T-helper 22 cell (primary cell): ENCODE results near the gene SCN7A.
"Not testable (repeated sequence)": the region's sequence is repeated elsewhere in the genome, so short reads cannot be mapped to it uniquely, and the experiment has no call there.

Source experiments
- DNase-seq: peaks from one replicate; pipeline ENCODE4 v3.0.0-alpha.2; 2020; ENCODE audit warnings: low read depth

The SCN7A gene

DNA sequence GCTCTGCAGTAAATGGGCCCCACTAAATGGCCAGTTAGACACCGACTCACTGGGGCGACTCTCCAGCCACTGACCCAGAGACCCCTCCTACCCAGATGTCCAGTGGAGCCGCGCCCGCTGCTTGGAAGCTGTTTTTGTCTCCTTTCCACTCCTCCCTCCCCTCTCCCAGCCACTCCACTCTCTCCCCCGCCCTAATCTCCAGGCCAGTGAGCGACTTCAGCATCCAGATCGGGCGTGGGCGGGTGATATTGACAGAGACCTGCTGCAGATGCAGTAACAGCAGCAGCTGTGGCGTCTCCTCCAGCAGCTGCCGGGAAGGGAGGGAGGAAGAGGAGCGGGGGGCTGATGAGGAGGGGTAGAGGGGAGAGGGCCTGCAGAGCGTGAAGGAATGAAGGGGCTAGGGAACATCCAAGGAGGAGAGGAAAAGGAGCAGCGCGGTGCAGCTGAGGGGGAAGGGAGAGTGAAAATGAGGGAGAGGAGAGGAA is at the start of gene SCN7A:
Gene SCN7A, minus strand, starts transcription at position 110 of the 485 bp plus-strand sequence. CDS start 16,553 bp downstream, outside the sequence.
- no peak for DNase-seq

DNA sequence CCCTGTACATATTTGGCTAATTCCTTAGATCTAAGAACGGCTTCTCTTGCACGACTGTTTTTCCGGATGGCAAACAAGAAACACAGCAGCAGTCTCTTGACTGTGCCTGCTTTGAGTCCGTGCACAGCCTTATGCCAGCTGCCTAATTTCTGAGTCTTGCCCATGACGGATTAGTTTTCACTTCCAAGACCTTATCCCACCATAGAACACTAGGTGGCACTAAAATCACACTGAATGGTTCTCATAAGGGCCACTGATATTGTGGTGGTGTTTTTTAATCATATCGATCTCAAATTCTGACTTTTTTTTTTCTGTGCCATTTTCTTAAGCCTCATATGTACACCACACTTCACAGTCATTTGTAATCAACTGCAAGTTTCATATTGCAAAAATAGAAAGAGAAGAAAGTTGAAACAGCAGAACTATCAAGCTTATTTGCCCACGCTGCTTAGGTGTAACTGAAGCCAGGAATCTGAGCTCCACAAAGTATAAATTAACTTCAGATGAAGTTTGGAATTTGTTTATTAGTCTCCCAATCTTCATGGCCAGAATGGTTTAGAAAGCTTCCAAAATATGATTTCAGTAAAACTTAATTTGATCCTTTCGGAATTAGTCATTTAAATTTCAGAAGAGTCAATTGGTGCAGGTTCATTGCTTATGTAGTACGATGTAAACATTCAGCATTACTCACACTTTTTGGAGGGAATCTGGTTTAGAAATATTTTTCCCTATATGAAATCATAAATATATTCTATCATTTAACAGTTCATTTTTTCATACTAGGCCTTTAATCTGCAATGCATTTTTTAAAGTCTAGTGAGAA is 45.5 kb upstream of the SCN7A start:
- no peak for DNase-seq

DNA sequence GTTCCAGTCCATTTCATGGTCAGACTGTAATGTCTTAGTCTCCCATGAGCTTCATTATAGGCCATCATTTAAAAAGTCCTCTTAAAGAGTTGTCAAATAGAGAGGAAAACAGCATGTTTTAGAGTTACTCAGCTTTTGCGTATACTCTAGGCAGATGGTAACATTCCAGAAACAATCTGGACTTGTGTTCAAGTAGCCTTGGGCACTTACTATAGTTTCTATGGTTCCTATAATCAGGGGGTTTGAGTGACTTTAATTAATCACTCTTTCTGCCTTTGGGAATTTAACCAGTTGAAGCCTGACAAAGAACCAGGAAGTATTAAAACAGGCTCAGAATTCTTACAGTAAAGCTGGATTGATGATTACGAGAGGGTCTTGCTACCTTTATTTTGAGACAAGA is 42.1 kb upstream of the SCN7A start:
- no peak for DNase-seq

DNA sequence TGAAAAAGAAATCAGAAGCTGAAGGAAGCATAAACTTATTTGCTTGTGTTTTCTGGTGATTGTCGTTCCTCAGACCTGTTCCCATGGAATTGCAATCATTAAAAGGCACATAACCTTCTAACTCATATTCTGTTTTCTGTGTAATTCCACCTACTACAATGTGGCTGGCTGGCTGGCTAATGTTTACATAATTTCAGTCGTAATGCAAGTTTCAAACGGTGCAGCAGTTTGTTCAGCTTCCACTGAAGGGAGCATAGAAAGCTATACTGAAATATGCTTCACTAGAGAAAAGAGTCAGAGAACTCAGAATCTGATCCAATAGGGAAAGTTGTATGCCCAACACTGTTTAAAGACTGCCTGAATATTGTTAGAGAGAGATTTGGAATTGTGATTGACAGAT is 27.1 kb upstream of the SCN7A start:
- DNase-seq: no peak

DNA sequence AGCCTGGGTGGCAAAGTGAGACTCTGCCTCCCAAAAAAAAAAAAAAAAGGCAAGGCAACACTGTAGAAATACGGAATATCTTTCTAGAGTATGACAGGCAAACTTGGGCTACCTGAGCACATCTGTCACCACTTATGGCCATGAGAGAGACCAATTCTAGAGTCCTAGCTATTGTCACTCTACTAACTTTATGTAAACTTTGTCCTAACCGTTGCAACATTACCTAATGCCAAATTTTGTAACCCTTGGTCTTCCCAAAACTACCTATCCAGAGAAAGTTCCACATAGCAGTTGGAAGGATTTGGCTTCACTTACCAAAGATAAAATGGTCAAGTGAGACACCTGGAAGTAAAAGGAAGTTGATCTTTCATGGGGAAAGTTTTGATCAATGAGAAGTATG is 26.6 kb upstream of the SCN7A start:
- no peak for DNase-seq

DNA sequence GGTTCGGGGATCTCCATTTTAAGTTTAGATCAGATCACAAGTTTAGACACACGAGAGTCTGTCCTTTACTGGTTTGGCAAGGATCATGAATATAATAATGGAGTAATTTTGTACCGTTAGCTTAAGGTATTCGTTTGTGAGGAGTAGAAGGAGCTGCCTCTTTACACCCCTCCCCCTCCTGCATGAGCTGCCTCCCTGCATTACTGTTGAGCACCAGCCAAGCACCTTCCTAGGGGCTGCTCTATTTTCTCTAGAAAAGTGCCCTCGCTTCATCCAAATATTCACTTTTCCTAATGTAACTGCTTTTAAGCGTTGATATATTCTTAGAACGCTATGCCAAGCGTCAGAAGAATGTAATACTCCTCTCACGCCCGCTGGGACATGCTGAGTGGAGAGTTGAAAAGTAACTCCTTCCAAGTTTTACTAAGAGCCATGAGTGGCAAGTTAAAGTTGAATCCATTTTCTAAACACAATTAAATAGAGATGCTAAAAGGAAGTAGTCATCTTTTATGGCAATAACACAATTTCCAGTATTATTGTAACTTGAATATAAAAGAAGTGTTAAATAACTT is 25.4 kb upstream of the SCN7A start:
- DNase-seq: no peak

DNA sequence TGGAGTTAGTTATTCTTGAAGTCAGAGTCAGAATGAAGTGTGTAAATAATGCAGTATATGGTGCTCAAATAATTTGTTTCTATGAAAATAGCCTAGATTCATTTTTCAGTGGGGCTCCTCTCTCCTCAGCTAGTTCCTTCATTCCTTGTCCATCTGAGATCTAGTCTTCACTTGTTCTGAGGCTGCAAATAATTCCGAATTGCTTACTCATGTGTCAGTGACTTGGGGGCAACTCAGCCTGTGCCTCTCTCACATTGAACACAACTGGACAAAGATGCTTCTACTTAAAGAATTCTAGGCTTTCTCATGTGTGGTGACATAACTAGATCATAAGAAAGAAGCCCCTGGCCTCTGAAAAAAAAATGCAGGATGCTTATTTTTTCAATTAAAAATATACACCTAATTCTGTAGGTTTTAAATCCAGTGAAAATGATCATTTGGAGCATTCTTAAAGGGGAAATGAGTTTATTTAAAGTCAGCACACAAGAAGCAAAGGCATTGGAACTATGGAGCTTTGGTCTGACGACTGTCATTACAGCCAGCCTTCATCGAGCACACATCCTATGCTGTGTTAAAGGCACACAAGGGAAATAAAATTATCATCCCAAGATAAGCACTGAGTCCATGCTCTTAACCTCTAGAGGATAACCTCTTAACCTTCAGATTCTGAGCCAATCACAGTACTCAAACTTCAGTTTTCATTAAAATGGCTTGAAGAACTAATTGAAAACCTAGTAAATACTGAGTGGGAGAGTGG is 24.8 kb upstream of the SCN7A start:
- no peak for DNase-seq

DNA sequence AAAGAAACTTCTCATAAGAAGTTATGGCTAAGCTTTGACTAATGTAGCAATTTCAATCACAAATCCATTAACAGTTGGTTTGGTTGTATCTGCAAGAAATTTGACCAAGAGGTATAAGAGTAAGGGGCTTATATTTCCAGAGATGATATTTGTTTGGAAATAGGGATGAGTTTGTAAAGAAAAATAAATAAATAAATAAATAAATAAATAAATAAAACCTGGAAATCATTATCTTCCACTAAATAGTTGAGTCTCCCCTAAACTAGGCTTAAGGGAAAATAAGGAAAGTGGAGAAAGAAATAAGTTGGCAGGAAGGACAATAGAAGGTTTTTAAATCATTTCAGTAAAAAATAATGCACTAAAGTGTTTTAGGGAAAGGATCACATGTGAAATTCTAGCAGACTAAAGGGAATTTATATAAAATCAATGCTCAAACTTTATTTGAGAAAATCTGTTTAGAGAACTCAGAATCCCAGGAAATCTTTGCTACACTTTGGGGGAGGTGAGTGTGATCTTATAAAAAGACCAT is 23.5 kb upstream of the SCN7A start:
- no peak for DNase-seq

DNA sequence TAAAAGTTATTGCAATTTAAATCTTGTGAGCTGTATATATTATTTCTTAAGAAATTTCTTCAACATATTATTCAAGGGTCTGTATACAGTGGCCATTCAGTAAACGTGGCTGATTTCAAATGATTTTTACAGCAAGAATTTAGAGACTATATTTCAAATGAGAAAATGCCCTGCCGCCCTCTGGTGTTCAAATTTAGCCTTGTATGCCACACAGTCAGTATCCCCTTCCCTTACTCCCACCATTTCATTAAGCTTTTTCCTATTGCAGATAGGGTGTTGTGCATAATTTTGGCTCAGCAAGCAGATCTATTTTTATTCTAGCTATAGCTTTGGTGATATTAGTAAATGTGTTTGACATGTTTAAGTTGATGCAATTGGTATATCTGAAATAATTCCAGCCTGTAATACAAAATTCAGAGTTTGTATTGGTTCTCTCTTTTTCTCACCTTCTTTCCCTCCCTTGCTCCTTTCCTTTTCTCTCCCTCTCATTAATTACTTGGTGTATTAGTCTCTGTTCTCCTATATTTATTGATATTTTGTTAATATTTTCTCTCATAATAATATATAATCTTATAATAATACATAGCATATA is 22.8 kb upstream of the SCN7A start:
- no peak for DNase-seq

DNA sequence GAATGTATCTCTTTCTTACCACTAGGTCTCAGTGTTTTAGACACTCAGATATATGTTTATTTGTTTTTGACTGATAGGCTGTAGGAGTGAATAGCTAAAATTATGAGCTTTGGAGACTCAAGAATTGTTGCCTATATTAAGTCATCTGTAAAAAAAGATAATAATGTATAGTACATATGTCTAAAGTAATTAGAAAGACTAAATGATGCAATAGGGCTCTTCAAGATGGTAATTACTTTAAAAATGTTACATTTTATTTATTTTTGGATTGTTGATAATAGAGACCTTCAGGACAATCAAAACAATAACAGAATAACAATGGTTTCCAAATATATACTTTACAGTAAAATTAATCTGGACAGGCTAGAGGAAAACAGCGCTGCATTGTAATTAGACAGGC is 19.9 kb upstream of the SCN7A start:
- no peak for DNase-seq

DNA sequence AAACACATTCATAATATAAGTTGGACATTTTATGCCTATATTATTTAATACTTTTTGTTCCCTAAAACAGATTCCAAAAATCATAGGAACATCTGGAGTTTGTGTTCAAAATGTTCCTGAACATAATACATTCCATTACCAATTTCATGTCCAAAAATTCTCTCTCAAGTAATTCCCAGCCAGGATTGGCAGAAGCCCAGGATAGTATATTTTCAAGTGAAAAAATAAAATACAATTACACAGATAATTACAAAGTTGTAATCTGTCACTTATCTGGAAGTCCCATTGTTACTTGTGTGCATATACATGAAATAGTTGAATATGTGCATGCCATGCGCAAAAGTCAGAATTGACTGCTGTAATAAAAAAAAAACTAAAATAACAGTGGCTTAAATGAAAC is 5.2 kb upstream of the SCN7A start:
- no peak for DNase-seq

DNA sequence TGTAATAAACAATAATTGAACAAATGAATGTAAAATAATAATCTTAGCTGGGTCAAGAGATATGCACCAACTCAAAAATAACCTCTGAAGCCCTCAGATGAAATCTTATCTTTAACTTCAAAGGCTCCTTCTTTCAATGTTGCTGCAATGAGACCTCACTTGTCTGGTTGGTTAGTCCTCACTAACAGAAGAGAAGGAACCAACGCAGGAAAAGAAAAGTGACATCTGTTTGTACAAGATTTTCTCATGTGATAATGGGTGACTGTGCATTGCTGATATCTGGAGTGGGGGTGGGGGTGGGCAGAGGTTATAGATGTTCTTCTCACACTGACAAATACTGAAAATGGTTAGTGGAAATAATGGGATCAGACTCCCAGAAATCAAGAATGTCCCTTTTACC is 2.6 kb downstream of the SCN7A start:
- no peak for DNase-seq

DNA sequence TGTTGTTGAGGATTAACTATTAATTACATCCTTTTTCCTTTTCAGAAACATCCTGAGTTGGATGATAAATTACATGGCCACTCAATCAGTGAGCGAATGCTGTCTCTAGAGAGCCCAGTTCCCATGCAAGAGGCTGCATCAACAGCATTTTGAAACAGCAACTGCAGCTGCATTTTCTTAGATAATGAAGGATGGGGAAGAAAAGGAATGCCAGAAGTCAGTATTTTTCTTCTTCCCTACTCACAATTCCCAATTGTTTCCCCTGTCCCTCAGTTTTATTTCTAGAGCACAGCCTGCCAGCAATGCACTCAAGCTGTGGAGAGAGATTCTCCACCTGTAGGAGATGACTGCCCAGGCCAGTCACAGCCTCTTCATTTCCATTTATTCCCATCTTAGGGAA is 6.9 kb downstream of the SCN7A start:
- no peak for DNase-seq

DNA sequence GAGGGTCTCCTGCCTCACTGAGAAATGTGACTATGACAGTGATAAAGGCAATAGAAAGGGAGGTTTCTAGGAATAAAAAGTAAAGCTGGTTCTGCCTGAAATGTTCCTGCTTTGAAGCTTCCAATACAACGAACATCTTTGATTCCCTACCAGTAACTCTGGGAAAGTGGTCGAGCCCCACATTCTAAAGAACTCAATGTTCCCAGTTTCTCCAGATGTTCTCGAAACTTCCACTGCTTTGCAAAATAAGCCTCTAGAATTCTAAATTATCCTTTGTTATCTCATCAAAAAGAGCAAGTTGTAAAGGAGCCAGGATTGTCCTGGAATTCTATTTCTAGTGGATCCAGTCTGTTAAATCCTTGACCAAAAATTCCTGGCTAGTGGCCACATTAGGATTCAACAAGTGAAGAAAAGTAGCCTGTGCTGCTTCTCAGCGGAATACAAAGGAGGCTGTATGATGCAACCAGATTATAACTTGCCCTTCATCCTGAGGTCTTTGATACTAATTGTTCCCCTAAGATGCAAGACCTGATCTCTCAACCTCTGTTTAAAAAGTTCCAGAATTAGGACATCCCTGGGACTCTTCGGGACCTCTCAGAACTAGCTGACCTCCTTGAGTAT is 8.4 kb downstream of the SCN7A start:
- no peak for DNase-seq

DNA sequence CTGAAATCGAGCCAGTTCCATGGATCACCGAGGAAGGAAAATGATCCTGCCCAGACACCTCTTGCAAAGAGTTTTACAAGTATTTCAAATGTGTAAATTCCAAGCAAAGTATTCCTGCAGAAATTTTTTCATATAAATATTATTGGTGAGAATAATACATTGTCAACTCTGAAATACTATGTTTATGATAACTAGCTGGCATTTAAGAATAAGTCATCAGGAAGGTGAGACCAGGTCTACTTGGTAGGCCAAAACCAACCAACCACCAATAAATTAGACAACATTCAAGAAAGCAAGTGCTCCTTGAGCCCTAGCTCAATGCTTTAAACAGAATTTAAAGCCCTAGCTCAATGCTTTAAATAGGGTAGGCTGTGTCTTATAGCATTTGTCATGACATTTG is 21.7 kb downstream of the SCN7A start:
- no peak for DNase-seq

DNA sequence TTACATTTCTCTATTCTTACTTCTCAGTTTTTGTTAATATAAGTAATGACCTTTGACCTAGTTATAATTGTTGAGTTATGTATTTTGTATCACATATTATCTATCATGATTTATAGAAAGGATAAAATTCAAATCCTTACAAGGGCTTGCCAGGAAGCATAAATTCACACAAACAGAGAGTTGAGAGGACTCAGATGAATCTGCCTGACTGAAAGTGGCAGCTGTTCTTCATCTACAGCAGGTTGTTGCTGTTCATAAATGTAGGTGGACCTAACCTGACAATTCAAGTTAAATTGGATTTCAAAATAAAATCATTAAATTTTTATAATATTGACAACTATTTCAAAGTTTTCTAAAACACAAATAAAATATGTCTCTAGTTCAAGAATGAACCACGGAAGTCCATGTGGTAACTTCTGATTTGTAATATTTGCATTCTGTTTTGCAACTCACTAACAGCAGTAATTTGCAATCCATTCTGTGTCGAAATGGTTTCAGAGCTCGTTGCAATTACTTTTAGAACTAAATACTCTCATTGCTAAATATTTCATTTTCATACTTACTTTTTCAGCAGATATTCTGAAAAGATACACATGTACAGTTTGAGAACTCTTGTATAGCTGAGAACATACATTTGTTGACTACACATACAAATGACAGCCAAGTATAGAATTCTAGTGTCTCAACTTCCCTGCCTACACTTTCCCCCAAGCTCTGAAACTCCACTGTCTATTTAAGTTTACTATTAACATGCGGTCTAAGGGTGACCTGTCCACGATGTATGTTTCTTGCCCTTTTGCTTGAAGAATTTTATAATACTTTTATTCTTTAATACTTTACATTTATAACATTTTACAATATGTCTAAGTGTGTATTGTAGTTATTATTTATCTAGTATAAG is 25.7 kb downstream of the SCN7A start:
- no peak for DNase-seq

DNA sequence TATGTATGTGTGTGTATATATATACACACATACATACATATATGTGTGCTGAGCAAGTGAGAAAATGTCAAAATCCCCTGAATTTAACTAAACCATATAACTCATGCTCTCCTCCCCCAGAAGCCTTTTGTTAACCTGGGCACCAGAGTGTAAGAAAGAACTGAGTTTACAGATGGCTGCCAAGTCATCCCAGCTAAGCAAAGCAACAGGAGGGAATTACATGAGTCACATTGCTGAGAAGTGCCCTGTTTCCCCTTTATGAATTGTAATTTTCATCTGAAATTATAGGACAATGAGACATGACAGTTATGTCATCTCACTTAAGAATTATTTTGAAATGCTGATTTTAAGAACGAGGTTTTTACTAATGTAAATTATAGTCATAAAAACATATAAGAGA is 29.9 kb downstream of the SCN7A start:
- DNase-seq: no peak

DNA sequence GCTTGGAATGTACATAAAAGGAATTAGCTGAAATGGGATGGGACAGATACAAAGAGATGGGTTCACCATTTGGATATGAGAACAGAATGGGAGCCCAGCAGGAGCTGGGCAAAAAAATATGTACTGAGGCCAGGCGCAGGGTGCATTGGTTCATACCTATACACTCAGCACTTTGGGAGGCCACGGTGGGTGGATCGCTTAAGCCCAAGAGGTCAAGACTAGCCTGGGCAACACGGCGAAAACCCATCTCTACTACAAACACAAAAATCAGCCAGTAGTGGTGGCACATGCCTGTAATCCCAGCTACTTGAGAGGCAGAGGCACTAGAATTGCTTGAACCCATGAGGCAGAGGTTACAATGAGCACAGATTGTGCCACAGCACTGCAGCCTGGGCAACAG is 30.4 kb downstream of the SCN7A start:
- no peak for DNase-seq

DNA sequence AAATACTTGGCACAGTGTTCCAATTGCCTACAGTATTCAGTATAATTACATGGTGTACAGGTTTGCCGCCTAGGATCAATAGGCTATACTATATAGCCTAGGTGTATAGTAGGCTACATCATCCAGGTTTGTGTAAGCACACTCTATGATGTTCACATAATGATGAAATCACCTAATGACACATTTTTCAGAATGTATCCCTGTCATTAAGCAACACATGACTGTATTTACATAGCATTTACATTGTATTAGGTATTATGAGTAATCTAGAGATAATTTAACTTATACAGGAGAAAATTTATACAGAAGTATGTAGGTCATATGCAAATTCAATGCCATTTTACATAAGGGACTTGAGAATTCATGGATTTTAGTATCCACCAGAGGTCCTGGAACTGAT is 35.4 kb downstream of the SCN7A start:
- DNase-seq: no peak

DNA sequence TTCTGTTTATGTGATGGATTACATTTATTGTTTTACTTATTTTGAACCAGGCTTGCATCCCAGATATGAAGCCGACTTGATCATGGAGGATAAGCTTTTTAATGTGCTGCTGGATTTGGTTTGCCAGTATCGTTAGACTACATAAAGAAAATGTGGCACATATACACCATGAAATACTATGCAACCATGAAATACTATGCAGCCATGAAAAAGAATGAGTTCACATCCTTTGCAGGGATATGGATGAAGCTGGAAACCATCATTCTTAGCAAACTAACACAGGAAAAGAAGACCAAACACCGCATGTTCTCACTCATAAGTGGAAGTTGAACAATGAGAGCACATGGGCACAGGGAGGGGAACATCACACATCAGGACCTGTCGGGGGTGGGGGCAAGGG is 38.2 kb downstream of the SCN7A start:
- not testable (repeated sequence) for DNase-seq
